HG03097 (cell line): ENCODE measurements around the gene BEST1.

Source experiments
- ATAC-seq: cut with Tn5 transposase; IDR thresholded peaks from one replicate; pipeline ENCODE4 v1.9.1; 2021; ENCODE audit not compliant: unreplicated experiment, low FRiP score

BEST1 gene

DNA sequence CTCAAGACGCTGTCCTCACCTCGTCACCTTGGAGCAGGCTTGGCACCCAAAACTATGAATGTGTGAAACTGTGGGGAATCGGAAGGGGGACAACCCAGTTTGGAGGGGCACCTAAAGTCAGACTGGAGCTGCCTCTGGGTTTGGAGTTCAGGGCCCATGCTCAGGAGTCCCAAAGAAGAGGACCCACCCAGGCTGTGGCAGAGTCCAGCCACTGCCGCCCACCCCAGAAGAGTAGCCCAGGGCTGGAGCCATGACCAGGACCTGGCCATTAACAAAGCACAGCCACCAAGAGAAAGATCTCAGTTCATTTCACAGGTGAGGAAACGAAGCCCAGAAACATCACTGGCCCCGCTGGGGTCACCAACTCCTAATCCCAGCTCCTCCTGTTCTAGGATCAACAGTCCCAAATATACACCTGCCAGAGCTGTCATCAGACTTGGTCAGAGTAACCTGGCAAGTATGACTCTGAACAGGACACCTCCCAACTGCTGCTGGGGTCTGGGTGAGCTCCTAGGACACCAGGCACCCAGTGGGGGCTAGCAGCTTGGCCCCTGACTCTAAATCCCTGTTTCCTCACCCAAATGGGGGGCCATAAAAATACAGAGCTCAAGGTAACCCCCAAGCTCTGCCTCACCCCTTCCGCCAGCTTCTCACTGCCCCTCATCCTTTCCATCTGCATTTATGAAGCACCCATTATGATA lies 35.5 kb upstream of the BEST1 start:
- ATAC-seq = no peak

- no peak for ATAC-seq
These were observed 33.3 kb upstream of the BEST1 start for GRCh38 chr11:61916737-61917333.

GRCh38 chr11:61917334-61918109 lies 32.6 kb upstream of the BEST1 start, which contains the start of gene RAB3IL1:
Gene RAB3IL1 (minus strand): TSS chr11:61917566. CDS start chr11:61917367, 199 bp downstream.
- no peak for ATAC-seq

GRCh38 chr11:61918251-61918937 lies 31.8 kb upstream of the BEST1 start:
- ATAC-seq = no peak

DNA sequence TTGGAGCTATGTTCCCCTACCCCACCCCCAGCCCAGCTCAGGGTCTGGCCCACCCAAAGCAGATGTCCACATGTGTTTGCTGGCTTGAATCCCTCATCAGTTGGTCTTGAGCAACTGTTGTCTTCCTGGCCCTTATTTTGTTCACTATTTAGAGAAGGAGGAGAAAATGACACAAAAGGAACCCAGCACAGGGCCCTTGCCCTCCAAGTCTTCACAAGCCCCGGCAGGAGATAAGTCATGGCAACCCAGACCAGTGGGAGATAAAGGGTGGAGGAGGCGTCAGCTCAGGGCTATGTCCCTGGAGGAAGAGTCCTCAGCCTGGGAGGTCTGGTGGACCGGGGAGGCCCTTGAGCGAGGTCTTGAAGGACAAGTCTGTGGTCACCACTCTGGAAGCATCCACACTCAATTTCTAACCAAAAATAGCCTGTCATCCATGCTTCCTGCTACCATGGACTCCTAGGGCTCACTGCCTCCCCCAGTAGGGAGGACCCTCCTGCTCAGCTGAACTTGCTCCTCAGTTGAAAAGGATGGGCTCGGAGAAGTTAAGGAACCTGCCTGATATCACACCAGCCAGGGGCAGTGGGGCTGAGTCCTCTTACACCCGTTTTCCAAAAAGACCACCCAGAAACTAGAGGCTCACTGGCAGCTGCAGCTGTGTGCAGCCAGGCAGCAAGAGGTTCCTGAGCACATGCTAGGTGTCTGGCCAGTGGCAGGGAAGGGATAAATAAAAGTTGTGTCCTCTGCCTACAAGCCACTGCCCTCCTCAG lies 31.0 kb upstream of the BEST1 start:
- no peak for ATAC-seq

- ATAC-seq = no peak
These were observed 30.2 kb upstream of the BEST1 start for GRCh38 chr11:61919705-61920631.

DNA sequence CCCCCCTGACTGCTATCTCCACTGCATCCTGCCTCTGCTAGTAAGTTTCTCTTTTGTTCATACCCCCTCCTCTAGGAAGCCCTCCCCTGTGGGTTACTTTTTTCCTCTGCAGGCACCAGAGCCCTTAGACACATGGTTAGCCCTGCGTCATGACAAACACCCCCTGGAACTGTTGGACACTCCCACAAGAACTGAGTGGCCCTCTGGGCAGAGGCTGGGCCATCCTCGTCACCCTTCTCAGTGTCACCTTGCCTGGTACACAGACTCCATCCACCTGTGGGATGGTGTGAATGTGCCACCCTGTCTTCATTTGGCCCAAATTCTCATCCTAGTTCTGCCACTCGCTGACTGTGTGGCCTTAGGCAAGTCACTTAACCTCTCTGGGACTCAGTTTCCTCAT lies 28.7 kb upstream of the BEST1 start:
- ATAC-seq = no peak

DNA sequence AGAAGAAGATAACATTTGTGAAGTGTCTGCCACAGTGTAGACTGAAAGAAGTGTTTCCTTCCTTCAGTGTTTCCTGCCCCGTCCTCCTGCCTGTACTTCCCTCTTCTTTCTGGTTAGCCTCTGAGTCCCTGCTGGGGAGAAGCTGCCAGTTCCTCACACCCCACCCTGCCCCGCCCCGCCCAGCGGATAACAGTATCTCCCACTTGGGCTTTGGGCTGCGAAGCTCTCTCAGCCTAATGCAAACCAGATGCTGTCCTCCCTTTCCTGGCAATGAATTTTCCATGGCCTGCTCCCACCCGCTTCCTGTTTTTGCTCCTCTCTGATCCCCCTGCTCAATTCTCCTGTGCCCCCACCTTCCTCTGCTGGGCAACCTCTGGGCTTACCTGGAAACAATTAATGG lies 27.6 kb upstream of the BEST1 start:
- no peak for ATAC-seq

DNA sequence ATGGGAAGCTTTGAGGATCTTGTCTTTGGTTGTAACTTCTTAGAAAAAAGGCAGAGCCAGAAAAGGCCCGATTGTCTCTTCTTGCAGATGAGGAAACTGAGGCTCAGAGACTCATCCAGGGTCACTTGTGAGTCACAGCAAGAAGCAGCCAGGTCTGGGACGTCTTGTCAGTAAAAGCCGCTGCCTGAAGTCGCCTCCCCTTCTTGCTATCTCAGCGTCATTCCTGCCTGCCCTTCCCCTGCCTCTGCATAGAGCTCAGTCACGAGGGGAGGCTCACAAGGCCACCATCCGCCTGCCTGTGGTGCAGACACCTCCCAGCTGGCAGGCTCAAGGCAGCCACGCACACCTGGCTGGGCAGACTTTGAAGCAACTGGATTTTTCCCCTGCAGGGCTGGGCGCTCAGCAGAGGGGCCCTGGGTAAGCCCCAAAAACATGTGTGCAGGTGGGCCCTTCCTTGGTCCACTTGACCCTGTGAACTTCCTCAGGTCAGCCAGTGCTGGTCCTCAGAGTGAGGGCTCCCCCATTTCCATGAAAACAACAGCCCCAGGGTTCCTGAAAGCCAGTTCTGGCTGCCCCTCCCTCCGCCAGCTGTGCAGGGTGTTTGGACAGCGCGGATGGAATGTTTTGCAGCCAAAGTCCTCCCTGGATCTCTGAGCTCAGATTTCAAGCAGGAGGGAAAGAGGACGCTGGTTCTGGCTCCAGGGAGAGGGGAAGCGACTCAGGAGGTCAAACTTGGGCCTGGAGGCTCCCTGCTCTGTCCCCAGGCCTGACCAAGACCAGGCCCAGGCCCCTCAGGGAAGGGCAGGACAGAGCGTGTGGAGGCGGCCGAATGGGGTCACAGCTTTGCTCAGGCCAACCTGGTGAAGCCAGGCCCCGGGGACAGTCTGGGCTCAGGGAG lies 26.7 kb upstream of the BEST1 start:
- no peak for ATAC-seq

- no peak for ATAC-seq
These were observed 26.1 kb upstream of the BEST1 start for GRCh38 chr11:61924064-61924455.

DNA sequence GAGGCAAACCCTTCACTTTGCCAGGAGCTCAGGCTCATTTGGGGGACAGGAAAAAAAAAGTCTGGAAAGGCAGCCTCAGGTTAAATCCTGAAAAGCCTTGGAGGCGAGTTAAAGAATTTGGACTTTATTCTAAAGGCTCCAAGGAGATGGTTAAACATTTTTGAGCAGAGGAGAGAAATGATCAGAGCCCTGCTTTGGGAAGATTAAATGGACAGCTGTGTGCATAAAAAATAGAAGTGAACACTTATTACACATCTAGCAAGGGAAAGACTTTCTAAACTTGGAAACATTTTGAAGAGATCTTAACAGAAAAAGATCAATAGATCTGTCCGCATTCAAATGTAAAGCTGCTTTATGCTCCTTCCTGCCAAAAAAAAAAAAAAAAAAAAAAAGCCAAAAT lies 24.4 kb upstream of the BEST1 start:
- ATAC-seq = no peak

- no peak for ATAC-seq
These were observed 23.9 kb upstream of the BEST1 start for GRCh38 chr11:61926235-61926634.

GRCh38 chr11:61927501-61927900 lies 22.6 kb upstream of the BEST1 start:
- ATAC-seq = no peak

DNA sequence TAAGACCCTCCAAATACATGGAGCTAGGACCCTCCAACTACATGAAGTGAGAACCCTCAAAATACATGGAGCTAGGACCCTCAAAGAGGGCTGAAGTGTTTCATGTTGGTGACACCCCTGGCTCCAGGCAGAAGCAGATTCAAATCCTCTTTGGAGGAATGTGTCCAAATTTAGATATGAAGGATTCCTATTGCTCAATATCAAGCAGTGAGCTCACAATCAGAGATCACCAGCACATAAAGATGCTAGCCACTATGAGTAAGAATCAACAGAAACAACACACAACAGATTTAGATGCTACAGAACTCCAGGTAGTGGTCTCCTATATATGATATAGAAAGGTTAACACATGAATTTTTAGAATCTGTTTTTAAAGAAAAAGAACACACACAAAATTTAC lies 21.5 kb upstream of the BEST1 start:
- no peak for ATAC-seq

GRCh38 chr11:61930933-61931332 lies 19.2 kb upstream of the BEST1 start:
- no peak for ATAC-seq

GRCh38 chr11:61935861-61936260 lies 14.3 kb upstream of the BEST1 start:
- no peak for ATAC-seq

GRCh38 chr11:61940466-61940865 lies 9.7 kb upstream of the BEST1 start:
- no peak for ATAC-seq

- no peak for ATAC-seq
These were observed 5.0 kb upstream of the BEST1 start for GRCh38 chr11:61945191-61945590.
